GM12873 (cell line): ENCODE results near the gene MRPS14.

Source experiments
- CTCF ChIP-seq: IDR thresholded peaks from 2 replicates; pipeline ENCODE4 v1.5.1; 2012; ENCODE audit warnings: low read depth, mild to moderate bottlenecking, moderate library complexity, low read length, control low read depth; ENCODE audit not compliant: insufficient read depth; ENCODE audit errors: missing control alignments

Gene MRPS14

GRCh38 chr1:174982971-174983689 is 40.1 kb downstream of the MRPS14 start:
- TF ChIP-seq CTCF, result peak; percentile 52

GRCh38 chr1:174976436-174977108 is 46.7 kb downstream of the MRPS14 start:
- no peak for TF ChIP-seq CTCF

- no peak for TF ChIP-seq CTCF
Observed at GRCh38 chr1:174975764-174976163, 47.5 kb downstream of the MRPS14 start.

GRCh38 chr1:174974711-174975119 is 48.5 kb downstream of the MRPS14 start:
- TF ChIP-seq CTCF, result no peak

GRCh38 chr1:174971902-174972301 is 51.3 kb downstream of the MRPS14 start:
- no peak for TF ChIP-seq CTCF

GRCh38 chr1:174971466-174971865 is 51.8 kb downstream of the MRPS14 start:
- no peak for TF ChIP-seq CTCF

- TF ChIP-seq CTCF, result no peak
Observed at GRCh38 chr1:174969977-174970376, 53.2 kb downstream of the MRPS14 start.
